GM23338 (cell line): ENCODE measurements around the gene KIF1A. TPM values are rescaled to one million over a fixed set of nuclear protein-coding genes. Genes with fewer than 3 reads are reported as not detected.
A peak's percentile ranks its signal among the peaks of the same experiment; 100 is the strongest.
"Not testable (repeated sequence)": the region's sequence is repeated elsewhere in the genome, so short reads cannot be mapped to it uniquely, and the experiment has no call there.

Experiments used
- ATAC-seq: fragments of 200-7000 bp; cut with Tn5 transposase; 3 replicates; pipeline ENCODE4 v1.9.1; 2020
- DNase-seq: peaks from one replicate; pipeline ENCODE4 v3.0.0-alpha.2; 2015; ENCODE audit warnings: low spot score
- H2AFZ ChIP-seq: fragments of 200-600 bp; sonication (generic); 2 replicates; pipeline ENCODE4 v1.8.0; 2016; ENCODE audit warnings: antibody characterized with exemption, mild to moderate bottlenecking, moderate library complexity
- H3F3A ChIP-seq: fragments of 200-600 bp; sonication (generic); replicated peaks from 2 replicates; pipeline ENCODE4 v1.8.0; 2017; ENCODE audit warnings: antibody characterized with exemption, mixed run types, low read depth
- H3K27ac ChIP-seq: fragments of 200-600 bp; sonication (generic); 2 replicates; pipeline ENCODE4 v1.6.1; 2016; ENCODE audit warnings: low read depth
- H3K27me3 ChIP-seq: fragments of 200-600 bp; sonication (generic); 2 replicates; pipeline ENCODE4 v1.8.0; 2016; ENCODE audit warnings: mild to moderate bottlenecking, mixed run types, moderate library complexity; ENCODE audit not compliant: insufficient read depth
- H3K36me3 ChIP-seq: fragments of 200-600 bp; sonication (generic); 2 replicates; pipeline ENCODE4 v1.8.0; 2016; ENCODE audit warnings: mild to moderate bottlenecking; ENCODE audit not compliant: insufficient read depth
- H3K4me1 ChIP-seq: fragments of 200-600 bp; sonication (generic); 2 replicates; pipeline ENCODE4 v1.8.0; 2016; ENCODE audit warnings: mild to moderate bottlenecking, moderate library complexity; ENCODE audit not compliant: insufficient read depth
- H3K4me2 ChIP-seq: fragments of 200-600 bp; sonication (generic); 2 replicates; pipeline ENCODE4 v1.7.1; 2017; ENCODE audit warnings: mixed run types
- H3K4me3 ChIP-seq: fragments of 200-600 bp; sonication (generic); 2 replicates; pipeline ENCODE4 v1.6.1; 2016; ENCODE audit warnings: mixed run types
- H3K79me2 ChIP-seq: fragments of 200-600 bp; sonication (generic); replicated peaks from 2 replicates; pipeline ENCODE4 v1.8.0; 2017; ENCODE audit warnings: mild to moderate bottlenecking; ENCODE audit not compliant: insufficient read depth
- H3K9me2 ChIP-seq: fragments of 200-600 bp; sonication (generic); 2 replicates; pipeline ENCODE4 v1.8.0; 2017; ENCODE audit not compliant: insufficient read depth
- H4K20me1 ChIP-seq: fragments of 200-600 bp; sonication (generic); replicated peaks from 2 replicates; pipeline ENCODE4 v1.8.0; 2017; ENCODE audit warnings: mild to moderate bottlenecking; ENCODE audit not compliant: insufficient read depth
- H3K27ac Mint-ChIP-seq: 2 replicates; pipeline ENCODE4 v1.8.0; 2020; ENCODE audit warnings: inconsistent platforms, mild to moderate bottlenecking, moderate library complexity, mixed read lengths
- H3K27me3 Mint-ChIP-seq: 3 replicates; pipeline ENCODE4 v1.8.0; 2022; ENCODE audit warnings: low read depth, mild to moderate bottlenecking, moderate library complexity, mixed read lengths, inconsistent platforms; ENCODE audit not compliant: insufficient read depth, poor library complexity
- H3K36me3 Mint-ChIP-seq: 3 replicates; pipeline ENCODE4 v1.8.0; 2021; ENCODE audit warnings: low read depth, mild to moderate bottlenecking, inconsistent platforms, moderate library complexity, mixed read lengths
- H3K4me1 Mint-ChIP-seq: 3 replicates; pipeline ENCODE4 v1.8.0; 2020; ENCODE audit warnings: mild to moderate bottlenecking, inconsistent platforms, mixed read lengths
- H3K4me3 Mint-ChIP-seq: 3 replicates; pipeline ENCODE4 v1.8.0; 2021; ENCODE audit warnings: moderate library complexity, mild to moderate bottlenecking, inconsistent platforms, mixed read lengths
- H3K9me3 Mint-ChIP-seq: 3 replicates; pipeline ENCODE4 v1.8.0; 2020; ENCODE audit warnings: moderate library complexity, mild to moderate bottlenecking, inconsistent platforms, mixed read lengths
- JUNB ChIP-seq: IDR thresholded peaks from one replicate; pipeline ENCODE4 v1.6.1; 2016; ENCODE audit warnings: antibody characterized with exemption; ENCODE audit not compliant: unreplicated experiment
- POLR2AphosphoS5 ChIP-seq: IDR thresholded peaks from 2 replicates; pipeline ENCODE4 v1.6.1; 2016; ENCODE audit warnings: antibody characterized with exemption, low read depth
- STAT1 ChIP-seq: IDR thresholded peaks from one replicate; pipeline ENCODE4 v1.6.1; 2016; ENCODE audit warnings: antibody characterized with exemption; ENCODE audit not compliant: unreplicated experiment
- polyA plus RNA-seq: library from polyadenylated mRNA; unstranded; fragments of >200 nt; fragmentation: Nextera tagmentation; extraction: Ambion mirVana; gene quantifications from 2 replicates; pipeline ENCODE4 v1.2.1, GENCODE V29; 2016
- total RNA-seq: library from RNA; depleted of rRNA; stranded (reverse); fragments of >200 nt; shearing (Covaris generic); gene quantifications from 2 replicates; pipeline ENCODE4 v1.2.3, GENCODE V29; 2014
- TF ChIP-seq, protein P1 (sequence below), 2 experiments: fragments of 200-600 bp in 1 of 2; sonication (generic) in 1 of 2; conservative IDR thresholded peaks; 2 replicates each; pipeline versions ENCODE4 v1.5.1 to v1.6.1; 2016 to 2017; ENCODE audit warnings: antibody characterized with exemption in 2 of 2, low read depth in 2 of 2, mild to moderate bottlenecking in 2 of 2, moderate library complexity in 1 of 2

The KIF1A gene
- total and polyA plus RNA-seq, 2 experiments from 2014 or later: 169 to 214 TPM

DNA sequence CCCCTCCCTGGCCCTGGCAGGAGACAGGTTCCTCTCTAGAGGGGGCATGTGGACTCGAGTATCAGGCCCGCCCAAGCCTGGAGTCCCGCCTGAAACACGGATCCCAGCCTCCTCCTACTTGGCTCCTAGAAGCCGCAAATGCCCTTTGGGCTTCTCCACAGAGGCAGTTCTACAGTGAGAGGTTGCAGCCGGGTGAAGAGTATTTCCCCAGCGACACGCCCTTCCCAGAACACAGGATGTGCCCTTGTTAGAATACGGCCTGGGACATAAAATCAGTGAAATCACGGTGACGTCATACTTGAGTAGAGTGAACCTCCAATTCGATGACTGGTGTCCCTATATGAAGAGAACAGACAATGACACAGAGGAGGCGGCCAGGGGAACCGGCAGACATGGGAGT lies 142.0 kb downstream of the KIF1A start:
- not testable (repeated sequence) for H4K20me1 ChIP-seq

DNA sequence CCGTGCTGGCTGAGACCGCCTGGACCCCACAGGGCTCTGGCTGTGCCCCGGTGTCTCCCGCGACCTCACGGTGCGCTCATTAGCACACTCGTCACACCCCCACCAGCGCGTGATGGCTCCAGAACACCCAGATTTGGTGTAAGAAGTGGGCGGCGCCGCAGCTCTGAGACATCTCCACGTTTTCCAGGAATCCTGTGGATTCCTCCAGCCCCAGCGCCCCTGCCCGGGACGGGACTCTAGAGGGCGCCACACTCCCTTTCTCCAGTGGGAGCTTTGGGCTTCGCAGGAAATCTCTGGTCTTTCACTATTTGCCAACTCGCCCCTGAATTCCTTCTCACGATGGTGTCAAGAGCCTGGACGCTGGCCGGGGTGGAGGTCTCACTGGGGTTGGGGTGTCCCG lies 144.7 kb downstream of the KIF1A start:
- H3K9me3 Mint-ChIP-seq, H3K36me3 ChIP-seq, H3K27ac ChIP-seq, H3K36me3 Mint-ChIP-seq, H3F3A ChIP-seq, H4K20me1 ChIP-seq, H3K4me1 Mint-ChIP-seq, H3K4me1 ChIP-seq, H3K79me2 ChIP-seq, H3K4me2 ChIP-seq, H2AFZ ChIP-seq, DNase-seq, H3K9me2 ChIP-seq, H3K27ac Mint-ChIP-seq, H3K4me3 Mint-ChIP-seq, H3K4me3 ChIP-seq: not testable (repeated sequence)
- H3K27me3 ChIP-seq: peaks cover 26% of the 10 kb centered on the region
- peaks cover 29% of the 10 kb centered on the region for H3K27me3 Mint-ChIP-seq
- ATAC-seq: peak; percentile 32

More for the DNA sequence above, 142.0 kb downstream of the KIF1A start:
- not testable (repeated sequence) for H3K9me3 Mint-ChIP-seq, H3K4me3 ChIP-seq, ATAC-seq, H3K9me2 ChIP-seq, H2AFZ ChIP-seq, H3K27ac Mint-ChIP-seq, H3K79me2 ChIP-seq, H3K4me1 ChIP-seq, H3K27me3 ChIP-seq, H3K27ac ChIP-seq, H3K4me1 Mint-ChIP-seq, H3K4me3 Mint-ChIP-seq, H3K36me3 Mint-ChIP-seq, H3K4me2 ChIP-seq, H3K36me3 ChIP-seq, DNase-seq, H3F3A ChIP-seq
- peaks cover 13% of the 10 kb centered on the region for H3K27me3 Mint-ChIP-seq

DNA sequence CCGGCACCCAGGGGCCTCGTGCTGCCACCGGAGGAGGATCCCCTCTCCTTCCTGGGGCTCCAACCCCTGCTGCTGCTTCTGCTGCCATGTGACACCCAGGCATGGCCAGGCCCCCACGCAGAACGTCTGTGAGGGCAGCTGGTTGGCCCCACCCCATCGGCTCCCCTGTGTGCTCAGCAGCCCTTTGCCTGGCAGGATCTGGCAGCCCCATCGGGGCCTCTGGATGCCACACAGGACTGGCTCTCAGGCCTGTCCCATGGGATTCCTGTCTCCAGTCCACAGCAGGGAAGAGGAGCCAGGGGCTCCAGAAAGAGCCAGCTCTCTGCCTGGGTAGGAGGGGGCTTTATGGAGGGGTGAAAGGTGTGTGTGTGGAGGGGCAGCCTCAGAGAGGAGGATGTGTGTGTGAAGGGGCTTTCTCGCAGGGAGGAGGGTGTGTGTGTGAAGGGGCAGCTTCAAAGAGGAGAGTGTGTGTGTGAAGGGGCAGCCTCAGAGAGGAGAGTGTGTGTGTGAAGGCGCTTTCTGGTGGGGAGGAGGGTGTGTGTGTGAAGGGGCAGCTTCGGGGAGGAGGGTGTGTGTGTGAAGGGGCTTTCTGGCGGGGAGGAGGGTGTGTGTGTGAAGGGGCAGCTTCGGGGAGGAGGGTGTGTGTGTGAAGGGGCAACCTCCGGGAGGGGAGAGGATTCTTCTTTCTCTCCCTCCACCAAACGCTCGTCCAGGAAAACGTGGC lies 145.4 kb downstream of the KIF1A start:
- H3K4me3 ChIP-seq, H3K4me1 ChIP-seq, H2AFZ ChIP-seq, H3K27ac ChIP-seq, H3K4me2 ChIP-seq, H3K36me3 Mint-ChIP-seq, ATAC-seq, DNase-seq, H3F3A ChIP-seq, H4K20me1 ChIP-seq, H3K9me3 Mint-ChIP-seq, H3K79me2 ChIP-seq, H3K27ac Mint-ChIP-seq, H3K4me3 Mint-ChIP-seq, H3K4me1 Mint-ChIP-seq, H3K9me2 ChIP-seq, H3K36me3 ChIP-seq: not testable (repeated sequence)
- peaks cover 29% of the 10 kb centered on the region for H3K27me3 Mint-ChIP-seq
- H3K27me3 ChIP-seq: peaks cover 26% of the 10 kb centered on the region

DNA sequence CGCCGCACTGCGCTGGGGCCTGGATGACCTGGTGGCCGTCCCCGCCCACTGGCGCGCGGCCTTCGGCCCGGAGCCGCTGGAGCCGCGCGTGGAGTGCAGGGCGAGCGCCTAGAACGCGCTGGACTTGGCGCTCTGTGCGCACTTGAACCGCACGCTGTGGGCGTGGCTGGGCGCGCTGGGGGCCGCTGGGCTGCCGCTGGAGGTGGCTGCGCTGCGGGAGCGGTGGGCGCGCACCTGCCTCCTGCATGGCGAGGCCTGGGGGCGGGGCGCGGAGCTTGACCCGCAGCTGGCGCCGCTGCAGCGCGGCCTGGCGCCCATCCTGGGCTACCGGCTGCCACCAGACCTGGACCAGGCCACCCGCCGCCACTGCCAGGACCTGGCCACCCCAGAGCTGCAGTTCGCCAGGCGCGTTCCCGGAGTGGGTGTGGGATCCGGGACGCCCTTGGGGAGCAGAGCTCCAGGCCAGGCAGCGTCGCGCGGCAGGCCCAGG lies 147.3 kb downstream of the KIF1A start:
- H3K36me3 Mint-ChIP-seq: no peaks in the 10 kb centered on the region
- DNase-seq (peak; percentile 76), ATAC-seq (peak; percentile 68)
- H3K27me3 Mint-ChIP-seq: peaks cover 29% of the 10 kb centered on the region
- no peaks in the 10 kb centered on the region for H3K9me3 Mint-ChIP-seq
- H3K9me2 ChIP-seq: no peaks in the 10 kb centered on the region
- H3K4me1 ChIP-seq: no peaks in the 10 kb centered on the region
- no peaks in the 10 kb centered on the region for H3K79me2 ChIP-seq
- H3F3A ChIP-seq: no peaks in the 10 kb centered on the region
- 0 out of 3 replicates have a peak overlapping the region, but pooled peaks have one; percentile 7 for H3K4me3 Mint-ChIP-seq
- peak overlapping the region; percentile 51 for H3K4me3 ChIP-seq
- H3K4me2 ChIP-seq: peak overlapping the region; percentile 75
- H3K36me3 ChIP-seq: no peaks in the 10 kb centered on the region
- H3K27ac ChIP-seq: no peak overlapping the region
- H3K27me3 ChIP-seq: peaks cover 26% of the 10 kb centered on the region
- H4K20me1 ChIP-seq: no peaks in the 10 kb centered on the region
- H3K27ac Mint-ChIP-seq: no peak overlapping the region
- peak overlapping the region; percentile 87 for H2AFZ ChIP-seq
- H3K4me1 Mint-ChIP-seq: no peaks in the 10 kb centered on the region
- no peak for TF ChIP-seq JUNB
- TF ChIP-seq POLR2AphosphoS5: no peak
- TF ChIP-seq, protein P1, sequence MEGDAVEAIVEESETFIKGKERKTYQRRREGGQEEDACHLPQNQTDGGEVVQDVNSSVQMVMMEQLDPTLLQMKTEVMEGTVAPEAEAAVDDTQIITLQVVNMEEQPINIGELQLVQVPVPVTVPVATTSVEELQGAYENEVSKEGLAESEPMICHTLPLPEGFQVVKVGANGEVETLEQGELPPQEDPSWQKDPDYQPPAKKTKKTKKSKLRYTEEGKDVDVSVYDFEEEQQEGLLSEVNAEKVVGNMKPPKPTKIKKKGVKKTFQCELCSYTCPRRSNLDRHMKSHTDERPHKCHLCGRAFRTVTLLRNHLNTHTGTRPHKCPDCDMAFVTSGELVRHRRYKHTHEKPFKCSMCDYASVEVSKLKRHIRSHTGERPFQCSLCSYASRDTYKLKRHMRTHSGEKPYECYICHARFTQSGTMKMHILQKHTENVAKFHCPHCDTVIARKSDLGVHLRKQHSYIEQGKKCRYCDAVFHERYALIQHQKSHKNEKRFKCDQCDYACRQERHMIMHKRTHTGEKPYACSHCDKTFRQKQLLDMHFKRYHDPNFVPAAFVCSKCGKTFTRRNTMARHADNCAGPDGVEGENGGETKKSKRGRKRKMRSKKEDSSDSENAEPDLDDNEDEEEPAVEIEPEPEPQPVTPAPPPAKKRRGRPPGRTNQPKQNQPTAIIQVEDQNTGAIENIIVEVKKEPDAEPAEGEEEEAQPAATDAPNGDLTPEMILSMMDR (conservative IDR thresholded peaks at IDR 0.05; ENCODE audit: low read depth in 2 of 2): no peak
- TF ChIP-seq STAT1: no peak
